ENCODE data around the gene TAPBP.

Gene TAPBP

GRCh38 chr6:33317419-33317668 is 3.5 kb upstream of the TAPBP start:
- peak overlapping the region; percentile 73 for H3K27ac ChIP-seq
- TF ChIP-seq, protein P1, sequence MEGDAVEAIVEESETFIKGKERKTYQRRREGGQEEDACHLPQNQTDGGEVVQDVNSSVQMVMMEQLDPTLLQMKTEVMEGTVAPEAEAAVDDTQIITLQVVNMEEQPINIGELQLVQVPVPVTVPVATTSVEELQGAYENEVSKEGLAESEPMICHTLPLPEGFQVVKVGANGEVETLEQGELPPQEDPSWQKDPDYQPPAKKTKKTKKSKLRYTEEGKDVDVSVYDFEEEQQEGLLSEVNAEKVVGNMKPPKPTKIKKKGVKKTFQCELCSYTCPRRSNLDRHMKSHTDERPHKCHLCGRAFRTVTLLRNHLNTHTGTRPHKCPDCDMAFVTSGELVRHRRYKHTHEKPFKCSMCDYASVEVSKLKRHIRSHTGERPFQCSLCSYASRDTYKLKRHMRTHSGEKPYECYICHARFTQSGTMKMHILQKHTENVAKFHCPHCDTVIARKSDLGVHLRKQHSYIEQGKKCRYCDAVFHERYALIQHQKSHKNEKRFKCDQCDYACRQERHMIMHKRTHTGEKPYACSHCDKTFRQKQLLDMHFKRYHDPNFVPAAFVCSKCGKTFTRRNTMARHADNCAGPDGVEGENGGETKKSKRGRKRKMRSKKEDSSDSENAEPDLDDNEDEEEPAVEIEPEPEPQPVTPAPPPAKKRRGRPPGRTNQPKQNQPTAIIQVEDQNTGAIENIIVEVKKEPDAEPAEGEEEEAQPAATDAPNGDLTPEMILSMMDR (conservative IDR thresholded peaks at IDR 0.05) = no peak
- no peak for TF ChIP-seq ZFX (IDR thresholded peaks at IDR 0.05)

DNA sequence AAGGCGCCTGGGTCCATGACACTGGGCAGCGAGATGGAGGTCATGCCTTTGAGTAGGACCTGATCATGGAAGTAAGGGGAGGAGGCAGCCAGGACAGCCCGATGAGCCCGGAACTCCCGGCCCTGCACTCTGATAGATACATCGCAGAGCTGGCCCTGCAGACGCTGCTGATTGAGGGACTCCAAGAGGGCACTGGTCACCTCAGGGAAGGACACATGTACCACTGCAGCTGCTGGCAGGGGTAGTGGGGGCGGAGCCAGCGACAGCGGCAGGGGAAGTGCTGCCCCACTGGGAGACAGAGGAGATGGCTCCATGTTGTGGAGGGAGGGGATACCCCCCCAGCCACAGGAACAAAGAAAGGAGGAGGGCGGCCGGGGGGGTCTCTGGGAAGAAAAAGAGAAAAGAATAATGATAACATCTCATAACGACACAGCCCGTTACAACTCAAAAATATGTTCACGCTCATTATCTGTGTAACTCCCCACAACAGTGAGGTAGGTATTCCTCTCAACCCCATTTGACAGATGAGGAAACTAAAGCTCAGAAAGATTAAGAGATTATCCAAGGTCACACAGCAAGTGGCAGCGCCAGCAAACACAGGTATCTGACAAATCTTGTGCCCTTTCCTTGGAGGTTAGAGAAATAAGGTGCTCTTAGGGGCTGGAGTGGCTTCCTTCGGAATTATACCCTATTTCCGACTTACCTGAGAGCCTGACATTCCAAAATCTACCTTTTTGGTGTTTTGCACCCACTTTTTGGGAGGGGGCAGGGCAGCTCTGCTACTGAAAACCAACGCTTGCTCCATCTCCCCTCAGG is 2.9 kb upstream of the TAPBP start:
- no peak for TF ChIP-seq ZFX (IDR thresholded peaks at IDR 0.05)
- TF ChIP-seq, protein P1 (conservative IDR thresholded peaks at IDR 0.05) = no peak
- peak overlapping the region; percentile 73 for H3K27ac ChIP-seq

GRCh38 chr6:33315793-33316602 is 2.1 kb upstream of the TAPBP start:
- TF ChIP-seq, protein P1 (conservative IDR thresholded peaks at IDR 0.05) = no peak
- TF ChIP-seq ZFX (IDR thresholded peaks at IDR 0.05) = no peak
- H3K27ac ChIP-seq = no peak overlapping the region

DNA sequence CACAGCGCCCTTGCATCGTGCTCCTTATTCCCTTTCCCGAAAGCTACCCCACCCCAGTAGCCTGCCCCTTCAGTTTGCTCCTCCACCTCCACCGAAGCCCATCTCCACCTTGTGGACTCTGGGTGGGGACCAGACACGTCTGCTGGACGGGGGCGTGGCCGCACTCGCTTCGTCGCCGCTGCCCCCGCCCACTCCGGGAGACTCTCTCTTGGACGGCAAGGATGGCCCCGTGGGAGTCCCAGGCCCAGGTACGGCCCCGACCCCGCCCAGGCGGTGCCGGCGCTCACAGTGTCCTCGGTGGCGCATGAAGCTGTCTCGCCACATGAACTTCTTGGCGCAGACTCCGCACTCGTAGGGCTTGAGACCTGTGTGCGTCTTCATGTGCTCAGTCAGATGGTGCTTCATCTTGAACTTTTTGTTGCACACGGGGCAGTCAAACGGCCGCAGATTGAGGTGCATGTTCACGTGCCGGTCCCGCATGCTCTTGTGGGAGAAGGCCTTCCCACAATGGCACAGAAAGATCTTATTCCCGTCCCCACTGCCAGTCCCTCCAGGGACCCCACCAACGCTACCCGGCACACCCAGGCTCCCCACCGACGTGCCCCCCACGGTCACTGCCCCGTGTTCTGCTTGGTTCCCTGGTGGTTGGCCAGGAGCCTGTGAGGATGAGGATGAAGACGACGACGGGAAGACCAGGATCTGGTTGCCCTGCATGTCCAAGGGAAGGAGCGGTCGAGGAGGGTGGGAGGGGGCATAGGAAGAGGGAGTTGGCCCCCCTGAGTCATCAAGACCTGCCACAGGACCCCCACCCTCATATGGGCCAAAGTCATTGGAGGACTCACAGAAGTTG is 1.3 kb upstream of the TAPBP start:
- H3K27ac ChIP-seq = peak overlapping the region; percentile 93
- TF ChIP-seq, protein P1 (conservative IDR thresholded peaks at IDR 0.05) = no peak
- TF ChIP-seq ZFX (IDR thresholded peaks at IDR 0.05) = no peak

DNA sequence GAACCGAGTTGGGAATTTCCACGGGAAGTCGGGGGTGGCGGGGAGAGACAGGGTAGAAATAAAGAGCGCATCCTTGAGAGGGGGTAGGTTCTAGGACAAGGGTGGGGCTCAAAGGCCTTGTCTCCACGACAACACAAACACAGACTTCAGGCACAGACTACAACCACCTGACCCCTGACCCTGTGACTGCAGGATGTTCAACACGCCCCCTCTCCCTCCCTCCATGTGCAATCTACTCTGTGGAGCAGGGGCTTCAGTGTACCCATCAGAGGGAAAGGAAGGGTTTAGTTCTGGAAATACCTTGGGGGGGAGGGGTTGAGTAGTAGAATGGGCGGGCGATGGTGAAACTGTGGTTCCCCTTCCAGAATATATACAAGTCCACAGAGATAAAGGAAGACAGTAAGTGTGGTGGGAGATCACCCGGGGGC is 651 bp upstream of the TAPBP start:
- TF ChIP-seq ZFX (IDR thresholded peaks at IDR 0.05) = no peak
- TF ChIP-seq, protein P1 (conservative IDR thresholded peaks at IDR 0.05) = no peak
- H3K27ac ChIP-seq = peak overlapping the region; percentile 93

GRCh38 chr6:33313105-33313708 is 671 bp downstream of the TAPBP start:
- H3K27ac ChIP-seq = peak overlapping the region; percentile 93
- no peak for TF ChIP-seq ZFX (IDR thresholded peaks at IDR 0.05)
- TF ChIP-seq, protein P1 (conservative IDR thresholded peaks at IDR 0.05) = no peak
